ENCODE results near the gene FKBP10. TPM values are rescaled to one million over a fixed set of nuclear protein-coding genes. Genes with fewer than 3 reads are reported as not detected.

Gene FKBP10
- total RNA-seq, 3 donors from 2014 or later: 0.68 to 1.2 (median 0.76) TPM

- DNase-seq: peak; percentile 60
- no peaks in the 10 kb centered on the region for H3K27me3 Mint-ChIP-seq (ENCODE audit: low read depth)
- H3K4me1 Mint-ChIP-seq (ENCODE audit: low read depth): peaks cover 37% of the 10 kb centered on the region
- H3K36me3 Mint-ChIP-seq (ENCODE audit: insufficient read depth): peaks cover 15% of the 10 kb centered on the region
- H3K4me3 Mint-ChIP-seq: no peak overlapping the region
- no peaks in the 10 kb centered on the region for H3K9me3 Mint-ChIP-seq
- no peak for ATAC-seq
Observed at GRCh38 chr17:41864498-41864835, 51.7 kb downstream of the FKBP10 start.

GRCh38 chr17:41864836-41865595 is 52.2 kb downstream of the FKBP10 start, which contains the start of gene KLHL11:
KLHL11 (minus strand) TSS chr17:41865423; CDS start chr17:41865370, 53 bp downstream.
- peak; percentile 93 to 95 for ATAC-seq
- Mint-ChIP-seq H3K4me1 (ENCODE audit: low read depth) (peaks cover 32% of the 10 kb centered on the region), H3K36me3 (ENCODE audit: insufficient read depth) (peaks cover 15% of the 10 kb centered on the region), H3K27me3 (ENCODE audit: low read depth) (no peaks in the 10 kb centered on the region), H3K4me3 (no peak within 1 kb of the TSS), H3K9me3 (no peaks in the 10 kb centered on the region)
- DNase-seq: peak; percentile 82

GRCh38 chr17:41865596-41865893 is 52.7 kb downstream of the FKBP10 start:
- Mint-ChIP-seq H3K9me3 (no peaks in the 10 kb centered on the region), H3K4me1 (ENCODE audit: low read depth) (peaks cover 29% of the 10 kb centered on the region), H3K4me3 (no peak overlapping the region), H3K36me3 (ENCODE audit: insufficient read depth) (peaks cover 18% of the 10 kb centered on the region), H3K27me3 (ENCODE audit: low read depth) (no peaks in the 10 kb centered on the region)
- DNase-seq (no peak), ATAC-seq (no peak)

DNA sequence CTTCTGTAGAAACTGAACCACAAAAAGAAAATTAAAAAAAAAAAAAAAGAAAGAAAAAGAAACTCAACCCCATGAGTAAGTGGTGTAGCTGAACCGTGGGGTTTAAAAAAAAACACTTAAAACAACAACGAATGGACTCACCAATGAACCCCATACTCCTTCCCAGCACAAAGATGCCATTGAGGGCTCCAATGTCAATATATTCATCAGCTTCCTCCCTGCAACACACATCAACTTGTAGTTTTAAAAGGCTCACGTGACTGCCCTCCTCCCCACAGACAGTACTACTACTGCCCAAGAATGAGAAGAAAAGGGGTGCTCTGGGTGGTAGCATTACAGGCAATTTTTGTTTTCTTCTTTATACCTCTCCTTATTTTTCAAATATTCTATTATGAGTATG is 55.8 kb downstream of the FKBP10 start:
- Mint-ChIP-seq H3K36me3 (ENCODE audit: insufficient read depth) (peaks cover 38% of the 10 kb centered on the region), H3K4me3 (no peak overlapping the region), H3K4me1 (ENCODE audit: low read depth) (peaks cover 16% of the 10 kb centered on the region)

GRCh38 chr17:41869426-41869825 is 56.6 kb downstream of the FKBP10 start:
- ATAC-seq: no peak
- no peaks in the 10 kb centered on the region for H3K27me3 Mint-ChIP-seq (ENCODE audit: low read depth)

More for the DNA sequence above, 55.8 kb downstream of the FKBP10 start:
- H3K27me3 Mint-ChIP-seq (ENCODE audit: low read depth): no peaks in the 10 kb centered on the region
- DNase-seq: no peak
- no peak for ATAC-seq
- no peaks in the 10 kb centered on the region for H3K9me3 Mint-ChIP-seq

DNA sequence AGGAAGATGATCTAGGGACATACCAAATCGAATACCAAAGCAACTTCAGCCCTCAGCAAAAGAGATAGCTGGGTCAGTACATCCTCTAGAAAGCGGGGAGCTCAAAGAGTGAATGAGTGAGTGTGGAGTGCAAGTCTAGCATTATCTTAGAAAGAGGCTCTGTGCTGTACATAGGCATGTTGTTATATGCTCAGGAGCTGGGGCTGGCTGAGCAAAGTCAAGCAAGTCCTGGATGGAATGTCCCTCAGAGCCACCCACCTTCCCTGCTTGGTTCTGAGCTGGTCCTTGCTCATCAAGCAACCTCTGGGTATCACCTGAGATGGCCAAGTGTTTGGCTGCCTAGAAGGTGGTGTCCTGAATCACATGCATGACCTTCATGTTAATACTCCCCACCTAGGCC is 57.3 kb downstream of the FKBP10 start:
- peaks cover 38% of the 10 kb centered on the region for H3K36me3 Mint-ChIP-seq (ENCODE audit: insufficient read depth)
- peaks cover 16% of the 10 kb centered on the region for H3K4me1 Mint-ChIP-seq (ENCODE audit: low read depth)

More at GRCh38 chr17:41869426-41869825, 56.6 kb downstream of the FKBP10 start:
- Mint-ChIP-seq H3K4me1 (ENCODE audit: low read depth) (peaks cover 16% of the 10 kb centered on the region), H3K4me3 (no peak overlapping the region), H3K9me3 (no peaks in the 10 kb centered on the region), H3K36me3 (ENCODE audit: insufficient read depth) (peaks cover 38% of the 10 kb centered on the region)
- no peak for DNase-seq

GRCh38 chr17:41870627-41871026 is 57.8 kb downstream of the FKBP10 start:
- no peak for ATAC-seq
- H3K36me3 Mint-ChIP-seq (ENCODE audit: insufficient read depth): peaks cover 38% of the 10 kb centered on the region
- H3K4me3 Mint-ChIP-seq: no peak overlapping the region

More for the DNA sequence above, 57.3 kb downstream of the FKBP10 start:
- H3K9me3 Mint-ChIP-seq: no peaks in the 10 kb centered on the region
- no peak overlapping the region for H3K4me3 Mint-ChIP-seq
- ATAC-seq (no peak), DNase-seq (no peak)
- no peaks in the 10 kb centered on the region for H3K27me3 Mint-ChIP-seq (ENCODE audit: low read depth)

DNA sequence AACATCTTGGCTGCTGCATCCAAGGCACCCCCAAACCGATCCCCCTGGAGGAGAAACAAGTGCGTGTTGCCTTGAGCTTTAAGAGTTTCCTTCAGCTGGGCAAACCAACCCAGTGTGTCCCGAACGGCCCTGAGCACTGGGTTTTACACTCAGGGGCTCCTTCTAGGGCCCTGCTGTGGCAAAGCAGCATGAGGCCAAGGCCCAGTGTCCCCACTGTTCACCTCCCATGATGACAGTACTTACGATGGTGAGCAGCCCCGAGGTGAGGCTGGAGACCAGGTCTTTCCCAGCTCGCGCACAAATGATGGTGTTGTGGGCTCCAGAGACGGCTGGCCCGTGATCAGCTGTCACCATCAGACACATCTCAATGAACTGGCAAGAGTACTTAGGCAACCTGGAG is 59.0 kb downstream of the FKBP10 start:
- peaks cover 41% of the 10 kb centered on the region for H3K36me3 Mint-ChIP-seq (ENCODE audit: insufficient read depth)
- DNase-seq (no peak), ATAC-seq (no peak)
- no peaks in the 10 kb centered on the region for H3K27me3 Mint-ChIP-seq (ENCODE audit: low read depth)
- H3K4me3 Mint-ChIP-seq: no peak overlapping the region
- no peaks in the 10 kb centered on the region for H3K9me3 Mint-ChIP-seq
- H3K4me1 Mint-ChIP-seq (ENCODE audit: low read depth): peaks cover 13% of the 10 kb centered on the region

More at GRCh38 chr17:41870627-41871026, 57.8 kb downstream of the FKBP10 start:
- H3K27me3 Mint-ChIP-seq (ENCODE audit: low read depth): no peaks in the 10 kb centered on the region
- H3K9me3 Mint-ChIP-seq: no peaks in the 10 kb centered on the region
- no peak for DNase-seq
- peaks cover 13% of the 10 kb centered on the region for H3K4me1 Mint-ChIP-seq (ENCODE audit: low read depth)

Other genes with a start within 250 kb of the FKBP10 start
- gene KRT9, start 240.9 kb upstream of the FKBP10 start, total RNA-seq: not detected
- not detected for gene KRT14, start 226.1 kb upstream of the FKBP10 start, total RNA-seq
- not detected for gene KRT16, start 200.2 kb upstream of the FKBP10 start, total RNA-seq
- not detected for gene KRT17, start 188.4 kb upstream of the FKBP10 start, total RNA-seq
- gene EIF1, start 124.1 kb upstream of the FKBP10 start, total RNA-seq: 1,000 to 10,000 TPM; 1,373 to 1,742 (median 1,506) TPM
- gene GAST, start 100.7 kb upstream of the FKBP10 start, total RNA-seq: not detected
- under 1 TPM in 1 of 3 donors, not detected in 2; 0.18 TPM for gene HAP1, start 78.4 kb upstream of the FKBP10 start, total RNA-seq
- under 1 TPM; 0.86 to 0.98 (median 0.92) TPM for gene JUP, start 26.3 kb upstream of the FKBP10 start, total RNA-seq
- 1 to 10 TPM; 2.0 to 3.6 (median 2.5) TPM for gene P3H4, start 1.1 kb upstream of the FKBP10 start, total RNA-seq
- gene NT5C3B, start 23.2 kb downstream of the FKBP10 start, total RNA-seq: 10 to 100 TPM; 29.7 to 53.6 (median 41.9) TPM
- gene KLHL10, start 24.8 kb downstream of the FKBP10 start, total RNA-seq: not detected
- 10 to 100 TPM; 27.7 to 31.2 (median 30.3) TPM for gene KLHL11, start 52.4 kb downstream of the FKBP10 start, total RNA-seq
- 100 to 1,000 TPM; 197 to 210 (median 198) TPM for gene ACLY, start 105.9 kb downstream of the FKBP10 start, total RNA-seq
- gene ODAD4, start 117.6 kb downstream of the FKBP10 start, total RNA-seq: under 1 TPM; 0.26 to 0.91 (median 0.79) TPM
- gene CNP, start 153.8 kb downstream of the FKBP10 start, total RNA-seq: 10 to 100 TPM; 70.0 to 80.0 (median 78.3) TPM
- gene DNAJC7, start 204.4 kb downstream of the FKBP10 start, total RNA-seq: 100 to 1,000 TPM; 144 to 154 (median 147) TPM
- gene NKIRAS2, start 207.1 kb downstream of the FKBP10 start, total RNA-seq: 10 to 100 TPM; 33.4 to 35.8 (median 34.2) TPM
- under 1 TPM in 2 of 3 donors, not detected in 1; 0.08 to 0.13 TPM for gene C17orf113, start 237.6 kb downstream of the FKBP10 start, total RNA-seq

Measured in activated T-cell treated with anti-CD3 and anti-CD28 coated beads, Interleukin-2, amount 50 U/mL, for 4 hours (primary cell).